ENCODE results near the gene MRTFB.
"Not testable (repeated sequence)": the region's sequence is repeated elsewhere in the genome, so short reads cannot be mapped to it uniquely, and the experiment has no call there.

GRCh38 chr16:14023526-14023925 lies 47.6 kb upstream of the MRTFB start:
- not testable (repeated sequence) for TF ChIP-seq CTCF (conservative IDR thresholded peaks at IDR 0.05); EZH2 (IDR thresholded peaks at IDR 0.05; ENCODE audit: low read depth)

Data from PC-9 (cell line).